DMS114 treated with DMSO at 0.1 percent for 48 hours (cell line): ENCODE measurements around the gene PSG6.
"Not testable (repeated sequence)": the region's sequence is repeated elsewhere in the genome, so short reads cannot be mapped to it uniquely, and the experiment has no call there.

Source experiments
- DNase-seq: peaks from one replicate; lab custom pipeline; 2025; ENCODE audit not compliant: unreplicated experiment; lab: John Stamatoyannopoulos, UW

The PSG6 gene

DNA sequence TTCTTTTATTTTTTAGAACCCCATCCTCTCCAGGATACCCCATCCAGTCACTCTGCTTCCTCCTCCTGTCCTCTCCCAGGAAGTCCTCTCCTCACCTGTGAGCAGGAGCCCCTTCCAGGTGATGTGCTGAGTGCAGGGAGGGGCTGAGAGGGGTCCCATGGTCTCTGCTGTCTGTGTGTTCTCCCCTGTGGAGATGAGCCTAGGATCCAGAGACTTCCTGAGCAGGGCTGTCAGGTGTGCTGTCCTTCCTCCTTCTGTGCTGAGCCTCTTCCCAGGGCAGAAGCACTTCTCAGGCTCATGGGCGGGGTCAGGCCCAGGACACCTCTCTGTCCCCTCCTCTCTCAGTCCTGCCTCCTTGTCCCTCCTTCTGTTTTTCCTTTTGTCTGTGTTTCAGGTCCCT, at the start of gene PSG6:
TSS of gene PSG6 (minus strand) at position 261 of the 400 bp plus-strand sequence. CDS start at position 159, 102 bp downstream.
- not testable (repeated sequence) for DNase-seq

DNA sequence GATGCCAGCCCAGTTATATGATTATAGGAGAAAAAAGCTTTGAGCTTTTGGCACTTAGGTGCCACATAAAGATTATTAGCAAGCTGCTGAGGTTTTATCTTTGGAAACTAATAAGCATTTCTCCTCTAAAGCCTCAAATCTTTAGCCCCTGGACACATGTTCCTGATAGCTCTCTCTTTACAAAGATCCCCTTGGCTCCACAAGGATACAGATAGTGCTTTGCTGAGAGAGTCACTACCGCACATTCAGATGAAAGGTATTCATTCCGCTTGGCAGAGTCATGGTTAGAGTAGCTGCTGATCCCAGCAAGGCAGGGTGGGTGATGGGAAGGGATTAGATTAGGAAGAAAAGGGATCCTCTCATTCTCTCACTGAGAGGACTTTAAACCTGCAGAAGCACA, 47.5 kb upstream of the PSG6 start:
- no peak for DNase-seq

DNA sequence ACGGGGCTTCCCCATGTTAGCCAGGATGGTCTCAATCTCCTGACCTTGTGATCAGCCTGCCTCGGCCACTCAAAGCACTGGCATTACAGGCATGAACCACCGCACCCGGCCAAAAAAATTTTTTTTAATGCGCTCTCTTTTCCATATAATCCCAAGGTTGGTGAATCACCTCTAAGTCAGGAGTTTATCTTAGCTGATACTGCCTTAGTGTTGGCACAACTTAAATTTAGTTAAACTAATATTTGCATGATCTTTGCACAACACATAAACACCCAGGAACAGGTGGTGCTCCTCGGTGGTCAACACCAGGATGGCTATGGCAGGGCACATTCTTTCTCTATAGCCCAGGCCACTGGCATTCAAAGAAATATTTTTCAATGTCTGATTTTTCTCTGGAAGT, 43.4 kb upstream of the PSG6 start:
- DNase-seq = no peak

DNA sequence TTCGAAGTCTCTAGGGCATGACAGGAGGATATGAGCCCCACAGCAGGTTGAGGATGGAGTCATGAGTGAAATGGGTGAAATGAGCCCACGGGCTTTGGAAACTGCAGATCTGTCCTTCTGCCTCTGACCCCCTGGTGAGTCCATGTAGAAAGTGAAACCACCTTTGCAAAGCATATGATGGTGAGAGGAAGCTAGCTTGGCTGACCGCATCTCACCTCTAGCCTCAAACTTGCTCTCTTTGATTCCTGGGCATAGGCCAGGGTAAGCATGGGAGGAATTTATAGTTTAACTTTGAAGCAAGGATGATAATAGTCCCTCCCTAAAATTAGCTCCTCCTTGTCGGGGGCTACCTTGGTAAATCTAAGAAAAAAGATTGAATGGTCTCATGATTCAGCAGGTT, 34.4 kb upstream of the PSG6 start:
- DNase-seq = not testable (repeated sequence)

DNA sequence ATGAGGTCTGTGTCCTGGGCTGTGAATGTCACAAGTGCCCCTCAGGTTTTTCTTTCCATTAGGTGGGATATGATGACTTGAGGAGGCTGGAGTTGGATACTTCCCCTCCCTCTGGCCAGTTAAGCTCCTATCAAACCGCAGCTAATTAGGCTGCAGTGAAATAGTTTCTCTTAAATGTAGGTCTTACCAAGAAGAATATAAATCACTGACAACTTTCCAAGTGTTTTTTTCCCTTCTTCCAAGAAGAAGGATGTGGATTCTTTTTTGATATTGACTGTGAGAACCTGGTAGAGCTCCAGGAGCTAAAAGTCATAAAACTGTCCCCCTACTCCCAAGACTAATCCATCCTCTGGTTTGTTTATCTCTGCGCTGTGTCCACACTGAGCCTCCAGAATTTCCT, 33.8 kb upstream of the PSG6 start:
- not testable (repeated sequence) for DNase-seq

DNA sequence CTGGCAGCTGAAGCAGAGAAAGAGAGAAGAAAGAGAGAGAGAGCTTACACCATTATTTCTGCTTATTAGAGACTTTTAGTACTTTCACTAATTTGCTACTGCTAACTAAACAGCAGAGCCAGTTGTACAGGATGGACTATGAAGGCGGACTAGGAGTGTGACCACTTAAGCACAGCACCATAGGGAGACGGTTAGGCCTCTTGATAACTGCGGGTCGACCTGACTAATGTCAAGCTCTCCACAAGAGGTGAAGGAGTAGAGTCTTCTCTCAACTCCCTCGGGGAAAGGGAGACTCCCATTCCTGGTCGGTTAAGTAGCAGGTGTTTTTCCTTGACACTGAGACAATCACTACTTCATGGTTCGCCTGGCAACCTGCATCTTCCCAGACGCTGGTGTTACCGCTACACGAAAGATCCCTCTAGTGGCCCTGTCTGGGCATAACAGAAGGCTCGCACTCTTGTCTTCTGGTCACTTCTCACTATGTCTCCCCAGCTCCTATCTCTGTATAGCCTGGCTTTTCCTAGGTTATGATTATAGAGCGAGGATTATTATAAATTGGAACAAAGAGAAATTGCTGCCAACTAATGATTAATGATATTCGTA, 24.6 kb upstream of the PSG6 start:
- DNase-seq = no peak

DNA sequence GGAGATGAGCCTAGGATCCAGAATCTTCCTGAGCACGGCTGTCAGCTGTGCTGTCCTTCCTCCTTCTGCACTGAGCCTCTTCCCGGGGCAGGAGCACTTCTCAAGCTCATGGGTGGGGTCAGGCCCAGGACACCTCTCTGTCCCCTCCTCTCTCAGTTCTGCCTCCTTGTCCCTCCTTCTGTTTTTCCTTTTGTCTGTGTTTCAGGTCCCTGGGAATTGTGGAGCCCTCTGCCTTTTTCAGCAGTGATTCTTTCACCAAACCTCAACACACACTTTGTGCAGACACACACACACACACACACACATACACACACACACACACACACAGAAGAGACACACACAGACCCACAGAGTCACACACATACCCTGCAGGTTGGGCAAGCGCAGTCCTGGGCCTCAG, 19.4 kb upstream of the PSG6 start, which contains the start of gene PSG7:
TSS of gene PSG7 (minus strand) at position 101 of the 400 bp plus-strand sequence. CDS start 131 bp downstream, outside the sequence.
- not testable (repeated sequence) for DNase-seq

DNA sequence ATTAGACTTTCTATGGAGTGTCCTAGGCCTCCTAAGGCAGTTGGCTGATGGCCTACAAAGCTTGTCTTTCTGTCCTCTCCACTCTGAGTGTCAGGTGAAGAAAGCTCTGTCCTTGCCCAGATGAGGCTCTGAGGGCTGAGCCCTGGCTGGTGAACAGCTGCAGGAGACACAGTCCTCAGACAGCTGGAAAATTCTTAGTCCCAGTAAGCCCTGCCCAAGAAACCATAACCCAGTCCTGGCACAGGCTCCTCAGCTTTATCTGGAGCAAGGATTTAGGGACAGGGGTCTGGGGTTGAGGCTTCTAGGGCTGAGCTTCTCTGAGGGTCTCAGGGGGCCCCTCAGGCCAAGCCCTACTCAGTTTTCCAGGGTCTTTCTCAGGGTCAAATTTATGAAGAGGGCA, 17.0 kb upstream of the PSG6 start:
- DNase-seq = not testable (repeated sequence)

DNA sequence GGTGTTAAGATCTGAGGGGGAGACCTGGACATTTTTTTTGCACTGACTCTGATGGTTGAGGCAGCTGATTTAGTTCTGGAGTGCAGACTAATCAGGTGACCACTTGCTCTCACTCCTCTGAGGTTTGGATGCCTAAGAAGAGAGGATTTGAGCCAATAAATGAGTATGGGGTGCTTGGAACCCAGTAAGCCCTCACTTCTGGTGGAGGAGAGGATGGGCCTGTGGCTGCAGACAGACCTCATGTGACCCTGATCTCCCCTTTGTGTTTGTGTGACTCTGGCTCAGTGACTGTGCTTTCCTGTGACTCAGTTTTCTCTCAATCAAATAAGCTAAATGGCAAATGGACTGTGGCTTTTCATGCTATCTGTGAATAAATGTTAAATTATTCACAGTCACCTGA, 16.5 kb upstream of the PSG6 start:
- DNase-seq = not testable (repeated sequence)

DNA sequence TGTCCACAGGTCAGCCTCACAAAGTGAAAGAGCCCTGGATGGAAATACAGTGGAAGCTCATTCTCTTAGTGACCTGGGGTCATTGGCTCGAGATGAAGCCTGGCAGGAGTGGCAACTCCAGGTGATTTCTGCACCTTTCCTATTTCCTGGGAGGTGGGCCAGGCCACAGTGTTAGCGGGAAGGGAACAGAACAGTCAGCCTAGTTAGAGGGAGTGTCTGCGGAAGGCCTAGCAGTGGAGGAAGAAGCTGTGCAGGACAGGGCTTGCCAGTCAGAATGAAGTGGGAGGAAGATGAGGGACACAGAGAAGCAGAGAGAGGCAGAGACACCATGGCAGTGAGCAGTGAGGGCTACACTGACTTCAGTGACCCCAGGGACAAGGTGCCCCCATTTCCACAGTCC, 15.7 kb upstream of the PSG6 start:
- not testable (repeated sequence) for DNase-seq

DNA sequence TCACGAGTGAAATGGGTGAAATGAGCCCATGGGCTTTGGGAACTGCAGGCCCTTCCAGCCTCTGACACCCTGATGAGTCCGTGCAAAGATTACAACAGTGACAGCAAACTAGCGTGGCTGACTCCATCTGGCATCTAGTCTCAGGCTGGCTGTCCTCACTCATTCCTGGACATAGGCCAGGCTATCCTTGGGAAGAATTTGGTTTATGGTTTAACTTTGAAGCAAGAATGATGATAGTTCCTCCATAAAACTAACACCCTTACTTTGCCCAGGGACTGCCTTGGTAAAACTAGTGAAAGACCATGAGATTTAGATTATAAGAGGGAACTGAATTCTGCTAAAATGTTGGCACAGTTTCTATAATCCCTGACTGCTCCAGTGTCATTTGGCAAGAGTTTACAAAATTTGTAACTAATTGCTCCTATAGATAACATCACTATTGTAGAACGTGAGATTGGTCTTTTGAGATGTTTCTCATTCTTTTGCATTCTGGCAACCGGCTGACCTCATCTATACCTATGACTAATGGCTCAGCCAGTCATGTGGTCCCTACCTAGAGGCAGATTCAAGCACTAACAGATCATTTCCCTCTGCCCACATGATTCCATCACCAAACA, 14.9 kb upstream of the PSG6 start:
- not testable (repeated sequence) for DNase-seq

DNA sequence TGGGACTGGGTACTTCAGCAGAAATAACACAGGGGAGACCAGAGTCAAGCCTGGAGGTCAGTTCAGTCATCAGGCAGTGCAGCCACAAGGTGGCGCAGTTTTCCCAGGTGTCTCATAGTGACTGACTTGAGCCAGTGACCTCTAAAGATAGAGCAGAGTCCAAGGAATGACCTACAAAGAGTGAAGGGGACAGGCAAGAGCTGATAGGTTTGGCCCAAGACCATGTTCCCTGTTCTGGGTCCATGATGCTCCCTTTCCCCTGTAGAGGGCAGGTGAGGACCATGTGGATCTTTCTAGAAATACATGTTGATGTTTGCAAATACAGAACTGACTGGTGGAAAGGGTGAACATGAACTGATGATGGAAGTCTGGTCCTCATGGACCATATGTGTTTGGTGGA, 12.5 kb upstream of the PSG6 start:
- DNase-seq = not testable (repeated sequence)

DNA sequence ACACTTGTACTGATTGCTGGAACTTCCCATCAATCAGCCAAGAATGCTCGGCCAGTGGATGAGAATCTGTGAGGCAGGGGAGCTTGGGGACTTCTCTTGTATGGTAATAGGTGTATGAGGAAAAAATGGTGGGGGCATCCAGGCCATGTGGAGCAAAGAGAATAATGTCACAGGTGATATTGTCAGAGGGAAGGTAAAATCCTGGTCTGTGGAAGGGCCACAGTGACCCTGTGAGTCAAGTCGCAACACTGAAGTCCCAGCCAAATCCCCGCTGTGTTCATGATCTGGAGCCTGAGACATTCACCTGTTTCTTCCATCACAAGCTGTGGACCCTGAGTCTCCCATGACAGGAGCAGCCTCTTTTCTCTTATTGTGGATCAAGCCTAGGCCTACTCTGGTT, 11.2 kb upstream of the PSG6 start:
- no peak for DNase-seq

DNA sequence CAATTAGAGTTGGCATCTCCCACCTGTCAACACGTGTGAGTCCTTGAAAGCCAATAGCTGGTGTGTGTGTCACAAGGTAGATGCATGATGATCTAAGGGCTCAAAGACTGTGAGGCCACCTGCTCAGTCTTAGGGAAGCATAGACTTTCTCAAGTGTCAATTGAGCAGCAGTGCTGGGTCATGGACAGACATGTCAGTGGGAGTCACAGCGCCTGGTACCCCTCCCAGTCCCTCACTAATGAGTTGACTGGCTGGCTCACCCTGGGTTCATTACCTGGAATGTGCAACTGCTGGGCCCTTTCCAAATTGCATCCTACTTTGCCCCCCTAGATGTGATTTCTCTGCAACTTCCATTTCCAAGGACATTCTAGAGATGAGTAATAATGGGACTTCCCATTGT, 9.1 kb upstream of the PSG6 start:
- DNase-seq = no peak

DNA sequence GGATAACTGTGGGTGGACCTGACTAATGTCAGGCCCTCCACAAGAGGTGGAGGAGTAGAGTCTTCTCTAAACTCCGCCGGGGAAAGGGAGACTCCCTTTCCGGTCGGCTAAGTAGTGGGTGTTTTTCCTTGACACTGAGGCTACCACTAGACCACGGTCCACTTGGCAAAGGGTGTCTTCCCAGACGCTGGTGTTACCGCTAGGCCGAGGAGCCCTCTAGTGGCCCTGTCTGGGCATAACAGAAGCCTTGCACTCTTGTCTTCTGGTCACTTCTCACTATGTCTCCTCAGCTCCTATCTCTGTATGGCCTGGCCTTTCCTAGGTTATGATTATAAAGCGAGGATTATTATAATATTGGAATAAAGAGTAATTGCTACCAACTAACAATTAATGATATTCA, 5.4 kb upstream of the PSG6 start:
- peak; percentile 42 for DNase-seq

DNA sequence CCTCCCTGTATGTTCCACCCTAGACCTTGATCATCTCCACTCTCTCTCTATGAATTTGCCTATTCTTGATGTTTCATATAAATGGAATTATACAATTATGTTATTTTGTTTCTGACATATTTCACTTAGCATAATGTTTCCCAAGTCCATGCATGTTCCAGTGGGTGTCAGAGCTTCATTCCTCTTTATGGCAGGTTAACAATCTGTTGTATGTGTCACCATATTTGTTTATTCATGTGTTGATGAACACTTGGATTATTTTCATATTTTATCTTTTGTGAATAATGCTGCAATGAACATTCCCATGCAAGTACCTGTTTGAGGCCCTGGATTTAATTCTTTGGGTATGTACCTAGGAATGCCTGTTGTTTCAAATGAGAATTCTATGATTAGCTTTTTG, 3.3 kb upstream of the PSG6 start:
- not testable (repeated sequence) for DNase-seq

DNA sequence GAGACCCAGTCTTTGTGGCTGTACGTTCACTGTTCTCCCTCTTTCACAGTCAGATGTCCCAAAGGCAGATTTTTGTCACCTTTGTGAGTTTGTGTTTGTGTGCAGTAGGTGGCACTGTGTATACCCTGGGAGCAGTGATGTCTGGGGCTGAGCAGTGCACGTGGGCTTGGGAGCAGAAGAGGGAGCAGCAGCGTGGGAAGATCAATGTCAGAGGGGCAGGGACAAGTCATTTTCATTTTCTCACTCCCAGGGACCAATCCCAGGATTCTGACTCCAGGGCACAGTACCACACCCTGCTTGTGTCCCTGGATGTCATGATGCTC, 2.0 kb upstream of the PSG6 start:
- DNase-seq = no peak

DNA sequence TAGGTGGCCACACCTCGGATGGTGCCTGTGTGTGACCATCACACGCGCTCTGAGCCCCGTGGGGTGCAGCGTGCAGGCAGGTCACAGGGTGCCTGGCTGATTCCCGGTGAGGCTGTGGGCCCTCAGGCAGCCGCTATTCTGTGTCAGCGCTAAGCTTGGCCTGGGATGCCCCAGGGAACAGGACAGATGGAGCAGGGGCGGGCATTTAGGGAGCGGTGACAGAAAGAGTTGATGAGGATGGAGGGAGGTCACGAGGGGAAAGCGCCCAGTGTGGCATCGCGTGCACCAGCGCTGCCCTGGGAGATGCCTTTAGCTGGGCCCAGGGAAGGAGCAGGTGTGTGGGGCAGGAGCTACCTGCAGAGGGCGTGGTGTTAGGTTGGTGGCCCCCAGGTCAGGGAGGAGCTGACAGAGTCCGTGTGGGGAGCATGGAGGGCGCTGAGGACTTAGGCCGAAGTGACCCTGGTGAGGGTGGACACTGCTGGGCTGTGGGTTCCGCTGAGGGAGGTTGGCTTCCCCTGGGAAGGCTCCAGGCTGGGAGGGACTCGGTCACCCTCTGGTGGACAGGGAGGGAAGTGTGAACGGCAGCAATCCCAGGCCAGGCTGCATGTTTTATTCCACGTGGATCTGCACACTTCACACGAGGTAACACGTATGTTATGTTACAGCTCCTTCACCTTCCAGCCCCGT, 1.5 kb upstream of the PSG6 start:
- peak; percentile 18 for DNase-seq

DNA sequence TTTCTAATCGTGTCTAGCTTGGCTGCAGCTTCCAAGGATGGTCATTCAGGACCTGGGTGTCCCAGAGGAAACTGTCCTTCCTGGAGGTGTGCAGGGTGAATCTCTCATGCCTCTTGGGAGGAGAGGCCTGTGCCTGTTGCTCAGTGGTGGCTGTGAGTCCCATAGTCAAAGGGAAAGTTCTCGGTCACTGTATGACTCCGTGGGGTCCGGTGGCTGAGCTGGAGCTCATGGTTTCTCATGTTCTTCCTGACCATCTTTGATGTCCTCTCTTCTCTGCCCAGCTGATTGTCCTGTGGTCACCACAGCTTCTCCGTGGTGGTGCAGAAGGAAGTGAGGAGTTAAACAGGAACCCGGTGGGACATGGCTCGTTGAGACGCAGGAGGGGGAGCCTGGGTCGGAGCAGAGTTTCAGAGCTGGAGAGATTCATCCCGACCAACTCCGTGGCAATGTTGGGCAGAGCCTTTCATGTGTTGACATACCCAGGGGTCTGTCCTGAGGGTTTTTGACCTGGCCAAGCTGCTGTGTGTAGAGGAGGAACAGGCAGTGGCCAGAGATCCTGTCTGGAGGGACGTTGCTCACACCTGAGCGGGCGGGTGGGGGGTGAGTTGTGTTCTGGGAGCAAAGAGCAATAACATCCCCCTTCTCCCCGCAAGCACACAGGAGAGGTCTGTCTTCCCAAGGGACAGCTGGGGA, 829 bp upstream of the PSG6 start:
- not testable (repeated sequence) for DNase-seq

DNA sequence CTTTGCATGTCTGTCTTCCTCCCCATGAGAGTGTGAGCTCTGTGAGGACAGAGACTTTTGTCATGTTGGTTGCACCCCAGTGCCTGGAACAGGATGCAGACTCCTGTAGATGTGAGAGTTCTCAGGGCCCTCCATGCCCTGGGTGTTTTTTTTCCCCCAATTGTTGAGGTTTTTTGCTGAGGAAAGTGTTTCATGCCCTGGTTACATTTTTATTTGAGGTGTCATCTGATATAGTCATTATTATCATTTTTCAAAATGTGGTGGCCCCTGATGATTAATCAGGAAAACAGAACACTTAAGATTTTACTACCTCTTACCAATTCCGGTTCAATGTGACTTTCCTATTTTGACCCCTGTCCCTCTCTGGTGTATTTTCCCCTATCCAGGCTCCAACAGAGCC, 763 bp downstream of the PSG6 start:
- not testable (repeated sequence) for DNase-seq

DNA sequence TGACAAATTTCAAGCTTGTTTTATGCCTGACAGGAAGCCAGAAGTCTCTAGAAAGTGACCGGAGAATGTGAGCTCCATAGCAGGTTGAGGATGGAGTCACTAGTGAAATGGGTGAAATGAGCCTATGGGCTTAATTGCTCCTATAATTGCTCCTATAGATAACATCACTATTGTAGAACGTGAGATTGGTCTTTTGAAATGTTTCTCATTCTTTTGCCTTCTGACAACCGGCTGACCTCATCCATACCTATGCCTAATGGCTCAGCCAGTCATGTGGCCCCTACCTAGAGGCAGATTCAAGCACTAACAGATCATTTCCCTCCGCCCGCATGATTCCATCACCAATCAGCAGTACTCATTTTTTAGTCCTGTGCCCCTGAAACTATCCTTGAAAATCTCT, 4.2 kb downstream of the PSG6 start:
- DNase-seq = not testable (repeated sequence)

DNA sequence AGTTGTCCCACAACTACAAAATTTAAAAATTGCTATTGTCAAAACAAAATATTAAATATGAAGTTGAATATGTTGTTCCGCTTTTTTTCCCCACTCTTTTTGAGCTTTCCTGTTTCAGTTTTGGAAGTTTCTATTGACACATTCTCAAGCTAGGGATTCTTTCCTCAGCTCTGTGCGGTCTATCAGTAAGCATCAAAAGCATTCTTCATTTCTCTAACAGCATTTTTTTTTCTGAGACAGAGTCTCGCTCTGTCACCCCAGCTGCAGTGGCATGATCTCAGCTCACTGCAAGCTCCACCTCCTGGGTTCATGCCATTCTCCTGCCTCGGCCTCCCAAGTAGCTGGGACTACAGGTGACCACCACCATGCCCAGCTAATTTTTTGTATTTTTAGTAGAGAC, 4.8 kb downstream of the PSG6 start:
- not testable (repeated sequence) for DNase-seq
